C4-2B (cell line): ENCODE data around the gene ENC1.

Source experiments
- H3K27ac ChIP-seq: fragments of 450-650 bp; 2 replicates; pipeline ENCODE4 v1.5.1; 2017
- CTCF ChIP-seq: fragments of 450-650 bp; conservative IDR thresholded peaks from 2 replicates; pipeline ENCODE4 v1.5.1; 2017; ENCODE audit warnings: mild to moderate bottlenecking
- ZFX ChIP-seq: fragments of 450-650 bp; IDR thresholded peaks from 2 replicates; pipeline ENCODE4 v1.6.1; 2017

Gene ENC1

GRCh38 chr5:74673011-74673790, 32.7 kb upstream of the ENC1 start:
- no peak for TF ChIP-seq ZFX
- TF ChIP-seq CTCF: peak; percentile 80

GRCh38 chr5:74672215-74672877, 31.8 kb upstream of the ENC1 start:
- no peak overlapping the region for H3K27ac ChIP-seq

More at GRCh38 chr5:74673011-74673790, 32.7 kb upstream of the ENC1 start:
- no peak overlapping the region for H3K27ac ChIP-seq

GRCh38 chr5:74670396-74671038, 30.0 kb upstream of the ENC1 start:
- TF ChIP-seq ZFX (no peak), CTCF (no peak)
- H3K27ac ChIP-seq: no peak overlapping the region

More at GRCh38 chr5:74672215-74672877, 31.8 kb upstream of the ENC1 start:
- TF ChIP-seq ZFX (no peak), CTCF (no peak)

GRCh38 chr5:74669821-74670220, 29.3 kb upstream of the ENC1 start:
- no peak overlapping the region for H3K27ac ChIP-seq
- TF ChIP-seq CTCF (no peak), ZFX (no peak)

- TF ChIP-seq ZFX (no peak), CTCF (no peak)
- no peak overlapping the region for H3K27ac ChIP-seq
Measured at GRCh38 chr5:74667396-74667795, 26.9 kb upstream of the ENC1 start.

- TF ChIP-seq ZFX (no peak), CTCF (no peak)
Measured at GRCh38 chr5:74665816-74666215, 25.3 kb upstream of the ENC1 start.

GRCh38 chr5:74665273-74665672, 24.7 kb upstream of the ENC1 start:
- TF ChIP-seq ZFX (no peak), CTCF (no peak)
- H3K27ac ChIP-seq: no peak overlapping the region

More at GRCh38 chr5:74665816-74666215, 25.3 kb upstream of the ENC1 start:
- no peak overlapping the region for H3K27ac ChIP-seq
